ENCODE results near the gene THOP1. TPM values are rescaled to one million over a fixed set of nuclear protein-coding genes. Genes with fewer than 3 reads are reported as not detected.

THOP1 gene
- total RNA-seq, 1 experiment from 2014 or later = 134 TPM

DNA sequence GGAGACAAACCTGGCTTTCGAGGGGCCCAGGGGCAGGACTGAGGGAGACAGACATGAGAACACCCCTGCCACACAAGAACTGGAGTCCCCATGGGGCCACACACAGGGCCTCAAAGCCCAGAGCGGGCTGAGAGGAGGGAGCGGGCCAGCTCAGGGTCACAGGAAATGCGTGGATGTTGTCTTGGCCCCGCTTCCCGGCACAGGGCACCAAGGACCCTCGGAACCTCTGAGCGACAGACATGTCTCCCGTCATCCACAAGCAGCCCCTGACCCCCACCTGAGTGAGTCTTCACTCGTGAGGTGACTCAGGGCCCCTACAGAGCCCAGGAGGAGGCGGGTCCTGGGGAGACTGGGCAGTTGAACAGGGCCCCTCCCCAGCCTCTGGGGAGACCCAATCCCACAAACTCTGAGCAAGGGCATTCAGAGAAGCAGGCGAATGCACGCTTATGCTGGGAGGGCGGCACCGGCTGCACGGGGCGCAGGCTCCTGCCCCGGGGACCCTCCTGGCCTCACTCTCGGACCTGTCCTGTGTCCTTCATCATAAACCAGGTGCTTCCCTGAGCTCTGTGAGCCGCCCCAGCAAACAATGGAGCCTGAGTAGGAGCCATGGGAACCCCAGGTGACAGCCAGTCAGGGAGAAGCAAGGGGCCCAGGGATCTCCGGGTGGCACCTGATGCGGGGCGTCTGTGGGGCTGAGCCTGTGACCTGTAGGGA, 22.4 kb upstream of the THOP1 start:
- no peak for DNase-seq (ENCODE audit: low read depth)

DNA sequence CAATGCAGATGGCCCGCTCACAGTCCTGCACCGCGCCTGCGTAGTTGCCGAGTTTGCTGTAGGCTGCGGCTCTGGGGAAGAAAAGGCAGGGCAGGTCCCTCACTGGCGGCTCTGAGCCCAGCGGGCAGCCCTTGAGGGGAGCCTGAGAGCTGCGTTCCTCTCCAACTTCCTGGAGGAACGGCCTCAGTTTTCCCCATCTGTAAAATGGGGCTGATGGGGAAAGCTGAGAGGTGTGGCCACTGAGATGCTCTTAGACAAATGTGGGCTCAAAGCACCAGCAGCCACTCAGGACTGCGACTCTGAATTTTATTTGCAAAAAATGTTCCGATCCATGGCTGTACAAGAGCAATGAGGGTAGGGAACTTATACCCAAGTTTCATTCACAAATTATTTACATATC, 21.6 kb upstream of the THOP1 start:
- DNase-seq (ENCODE audit: low read depth) = no peak

DNA sequence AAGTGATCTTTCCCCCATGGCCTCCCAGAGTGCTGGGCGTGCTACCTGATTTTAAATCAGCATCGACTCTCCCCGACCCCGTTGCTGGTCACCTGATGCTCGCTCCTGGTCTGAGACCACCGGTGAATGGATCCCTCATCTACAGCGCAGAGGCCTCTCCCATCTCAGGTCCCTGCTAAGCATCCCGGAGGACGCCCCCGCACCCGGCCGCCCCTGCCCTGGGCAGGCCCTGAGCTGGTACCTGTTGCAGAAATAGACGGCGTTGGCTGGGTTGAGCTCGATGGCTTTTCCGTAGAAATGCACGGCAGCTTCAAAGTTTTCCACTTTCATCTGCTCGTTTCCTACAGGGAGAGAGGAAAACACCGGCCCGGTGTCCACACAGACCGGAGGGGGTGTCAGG, 20.4 kb upstream of the THOP1 start:
- DNase-seq (ENCODE audit: low read depth) = no peak

DNA sequence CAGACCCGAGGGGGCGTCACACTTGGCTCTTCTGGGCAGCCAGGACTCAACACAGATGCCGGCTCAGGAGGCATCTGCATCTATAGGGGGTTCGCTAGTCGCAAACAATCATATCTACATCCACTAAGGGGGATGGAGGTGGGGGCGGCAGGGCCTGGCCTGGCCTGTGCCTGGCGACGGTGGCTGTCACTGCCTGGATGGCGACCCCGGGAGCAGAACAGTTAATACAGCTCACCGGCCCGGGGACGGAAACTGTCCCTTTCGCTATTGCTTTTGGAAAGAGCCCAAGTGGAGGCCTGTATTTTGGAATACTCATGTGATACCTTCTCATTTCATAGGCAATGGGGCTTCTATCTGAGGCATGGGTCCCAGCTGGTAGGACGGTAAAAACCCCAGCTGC, 19.9 kb upstream of the THOP1 start:
- no peak for DNase-seq (ENCODE audit: low read depth)

DNA sequence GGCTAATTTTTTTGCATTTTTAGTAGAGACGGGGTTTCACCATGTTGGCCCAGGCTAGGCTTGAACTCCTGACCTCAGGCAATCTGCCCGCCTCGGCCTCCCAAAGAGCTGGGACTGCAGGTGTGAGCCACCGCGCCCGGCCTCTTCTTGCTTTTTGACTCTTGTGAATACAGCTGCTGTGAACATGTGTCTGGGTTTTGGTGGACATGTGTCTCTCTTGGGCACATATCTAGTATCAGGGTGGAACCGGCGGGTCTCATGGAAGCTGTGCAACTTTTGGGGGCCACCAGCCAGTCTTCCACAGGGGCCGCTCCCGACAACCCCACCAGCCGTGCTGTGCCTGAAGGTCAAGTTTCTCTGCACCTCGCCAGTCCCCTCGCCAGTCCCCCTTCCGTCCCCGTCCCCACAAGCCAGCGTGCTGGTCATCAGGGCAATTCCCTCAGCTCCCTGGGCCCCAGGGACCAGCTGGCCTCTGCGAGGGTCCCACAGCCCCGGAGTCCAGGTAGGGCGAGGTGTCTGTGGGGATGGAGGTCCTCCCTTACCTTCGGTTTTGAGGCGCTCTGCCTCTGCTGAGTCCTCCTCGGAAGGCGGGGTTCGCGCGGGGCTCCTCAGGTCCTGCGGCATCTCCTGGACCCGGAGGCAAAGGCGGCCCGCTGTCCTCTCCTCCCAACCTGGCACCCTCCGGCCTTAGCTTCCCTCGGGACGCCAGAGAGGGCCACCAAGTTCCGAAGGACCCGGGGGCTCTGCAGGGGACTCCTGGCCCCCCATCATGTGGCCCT, 18.5 kb upstream of the THOP1 start:
- no peak for DNase-seq (ENCODE audit: low read depth)

DNA sequence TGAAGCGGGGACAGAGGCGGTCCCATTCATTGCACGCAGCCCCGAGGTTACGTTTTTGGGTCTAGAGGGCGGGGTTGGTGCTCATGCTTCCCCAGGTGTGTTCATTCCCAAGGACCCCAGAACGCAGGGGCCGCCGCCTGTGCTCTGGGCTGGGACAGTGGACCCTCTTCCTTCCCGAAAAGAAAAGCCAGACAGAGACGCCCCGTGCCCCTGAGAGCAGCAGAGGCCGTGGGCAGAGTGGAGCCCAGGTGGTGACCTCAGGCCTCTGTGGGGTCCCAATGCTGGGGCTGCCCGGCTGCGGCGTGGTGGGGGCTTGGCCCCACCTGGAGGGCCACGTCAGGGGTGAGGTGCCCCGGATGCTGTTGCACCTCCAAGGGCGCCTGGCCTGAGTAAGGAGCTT, 17.6 kb upstream of the THOP1 start:
- no peak for DNase-seq (ENCODE audit: low read depth)

DNA sequence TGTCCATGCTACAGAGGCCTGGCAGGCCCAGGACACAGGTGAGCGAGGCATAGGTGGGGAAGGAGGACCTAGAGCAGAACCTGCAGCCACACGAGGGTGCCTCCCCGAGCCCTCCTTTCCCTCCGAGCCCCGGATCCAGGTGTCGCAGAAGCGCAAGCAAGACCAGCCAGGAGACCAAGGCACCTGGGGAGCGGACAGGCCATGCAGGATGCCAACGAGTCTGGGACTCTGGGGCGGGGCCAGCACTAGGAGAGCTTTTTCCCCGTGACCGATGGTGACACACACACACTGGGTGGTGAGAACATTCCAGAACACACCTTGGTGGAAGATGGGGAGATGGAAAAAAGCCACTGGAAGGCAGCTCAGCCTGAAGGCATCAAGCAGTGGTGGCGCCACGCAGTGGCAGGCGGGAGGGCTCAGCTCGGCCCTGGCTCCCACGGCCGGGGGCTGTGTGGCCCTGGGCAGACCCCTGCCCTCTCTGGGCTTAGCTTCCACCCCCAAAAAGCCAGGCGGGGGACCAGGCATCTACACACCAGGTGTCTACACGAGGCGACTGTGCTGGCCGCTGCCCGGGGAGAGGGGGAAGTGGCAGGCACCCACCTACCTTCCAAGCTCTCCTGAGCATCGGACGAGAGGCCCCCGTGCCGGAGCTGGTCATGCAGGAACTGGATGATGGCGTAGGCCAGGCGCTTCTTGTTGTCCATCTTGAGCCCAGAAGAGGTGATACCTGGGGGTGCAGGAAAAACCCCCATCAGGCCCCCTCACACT, 16.8 kb upstream of the THOP1 start:
- DNase-seq (ENCODE audit: low read depth) = no peak

DNA sequence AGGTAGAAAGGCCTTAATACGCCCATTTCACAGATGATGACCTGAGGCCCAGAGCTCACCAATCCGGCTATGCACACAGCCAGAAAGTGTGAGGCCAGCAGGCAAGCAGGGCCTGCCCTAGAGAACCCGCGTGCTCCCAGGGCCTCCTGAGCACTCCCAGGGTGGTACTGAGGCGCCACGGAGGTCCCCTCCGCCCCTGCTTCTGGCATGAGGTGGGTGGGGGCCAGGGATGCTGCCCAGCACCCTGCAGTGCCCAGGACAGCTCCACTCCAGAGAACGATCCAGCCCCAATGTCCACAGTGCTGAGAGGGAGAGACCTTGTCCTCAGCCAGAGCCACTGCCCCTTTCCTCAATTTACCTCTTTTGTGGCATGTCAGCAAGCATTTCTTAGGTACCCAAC, 16.1 kb upstream of the THOP1 start:
- no peak for DNase-seq (ENCODE audit: low read depth)

DNA sequence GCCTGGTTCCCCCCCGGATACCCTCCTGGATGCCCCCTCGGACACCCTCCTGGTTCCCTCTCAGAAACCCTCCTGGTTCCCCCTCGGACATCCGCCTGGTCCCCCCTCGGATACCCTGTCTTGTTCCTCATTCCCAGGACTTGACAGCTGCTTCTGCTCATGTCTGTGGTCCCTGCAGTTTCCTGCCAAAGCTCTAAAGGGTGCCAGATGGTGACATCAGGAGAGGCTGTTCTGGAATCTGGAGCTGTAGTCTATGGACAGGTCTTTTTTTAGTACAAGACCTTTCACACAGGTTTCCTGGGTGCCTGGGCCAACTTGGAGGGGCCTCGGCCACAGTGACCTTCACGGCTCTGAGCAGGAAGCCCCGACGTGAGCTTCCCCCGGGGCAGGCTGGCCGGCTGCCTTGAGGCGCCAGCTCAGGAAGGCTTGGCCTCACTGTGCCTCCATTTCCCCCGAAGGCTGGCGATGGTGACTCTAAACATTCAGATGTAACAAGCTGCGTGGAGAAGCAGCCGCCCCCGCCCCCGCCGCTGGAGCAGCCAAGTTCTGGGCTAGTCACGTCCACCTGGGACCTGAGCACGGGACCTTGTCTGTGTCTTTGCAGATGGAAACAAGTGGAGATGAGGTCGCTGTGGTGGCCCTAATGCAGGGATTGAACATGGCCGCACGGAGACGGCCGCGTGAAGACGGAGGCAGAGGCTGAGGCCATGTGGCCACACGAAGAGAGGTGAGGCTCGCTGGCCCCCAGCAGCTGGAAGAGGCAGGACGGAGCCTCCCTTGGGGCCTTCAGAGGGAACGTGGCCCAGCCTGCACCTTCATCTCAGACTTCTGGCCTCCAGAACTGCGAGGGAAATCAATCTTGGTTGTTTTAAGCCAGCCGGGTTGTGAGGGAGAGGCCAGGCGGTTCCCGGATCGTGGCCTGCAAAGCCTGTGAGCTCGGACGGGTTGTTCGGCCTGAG, 15.0 kb upstream of the THOP1 start:
- no peak for DNase-seq (ENCODE audit: low read depth)

DNA sequence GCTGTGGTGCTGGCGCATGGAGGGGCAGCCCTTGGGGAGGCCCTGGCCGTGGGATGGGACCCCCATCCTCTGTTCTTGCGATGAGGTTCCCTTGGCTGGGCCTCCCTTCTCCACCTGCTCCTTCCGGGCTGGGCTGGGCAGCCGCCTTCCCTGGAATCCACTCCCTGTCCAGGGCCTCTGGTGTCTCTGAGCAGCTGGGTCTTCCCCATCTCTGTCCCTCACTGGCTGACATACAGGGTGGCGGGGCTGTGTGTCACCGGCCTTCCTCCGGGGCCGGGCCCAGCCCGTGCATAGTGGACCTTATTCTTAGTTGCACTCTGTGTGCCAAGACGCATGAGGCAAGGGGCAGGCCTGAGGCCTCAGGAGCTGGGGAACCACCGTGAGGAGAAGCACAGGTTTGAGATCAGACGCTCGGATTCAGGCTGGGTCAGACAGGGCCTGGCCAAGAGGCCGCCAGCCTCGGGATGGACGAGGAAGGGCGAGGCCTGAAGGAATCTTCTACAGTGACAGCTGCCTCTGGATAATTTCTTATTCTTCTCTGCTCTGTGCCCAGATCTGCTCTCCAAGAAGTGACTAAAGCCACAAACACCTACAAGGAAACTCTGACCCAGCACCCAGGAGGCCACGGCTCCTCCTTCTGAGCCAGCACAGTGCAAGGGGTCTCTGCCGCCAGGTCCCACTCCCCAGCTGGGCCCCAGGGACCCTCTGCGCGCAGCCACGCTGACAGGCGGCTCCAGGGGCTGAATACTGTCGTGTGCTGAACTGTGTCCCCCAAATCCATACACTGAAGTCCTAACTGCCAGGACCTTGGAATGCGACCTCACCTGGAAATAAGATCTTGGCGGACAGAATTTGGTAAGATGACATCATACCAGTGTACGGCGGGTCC, 13.3 kb upstream of the THOP1 start:
- DNase-seq (ENCODE audit: low read depth) = no peak

DNA sequence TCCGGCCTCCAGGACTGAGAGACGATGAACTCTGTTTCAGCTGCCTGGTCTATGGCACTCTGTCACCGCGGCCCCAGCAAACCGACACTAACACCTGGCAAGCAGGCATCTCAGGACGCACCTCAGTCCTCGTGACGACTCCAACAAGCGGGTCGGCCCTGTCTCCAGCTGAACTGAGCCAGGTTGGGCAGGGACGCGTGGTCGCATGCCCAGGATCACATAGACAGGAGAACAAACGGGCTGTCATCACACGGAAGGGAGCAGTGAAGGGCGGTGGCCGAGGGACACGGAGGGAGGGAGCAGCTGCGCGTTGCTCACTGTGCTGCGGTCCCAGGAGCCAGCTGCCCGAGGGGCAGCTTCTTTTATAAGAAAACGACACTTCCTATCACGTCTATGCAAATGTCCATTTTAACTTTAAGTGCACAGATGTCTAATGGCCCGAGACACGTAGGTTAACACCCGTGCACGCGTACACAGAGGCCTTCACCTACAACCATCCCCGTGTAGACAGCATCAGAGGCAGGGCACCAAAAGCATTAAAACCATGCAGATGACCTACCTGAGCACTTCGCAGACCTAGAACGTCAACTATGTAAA, 11.1 kb upstream of the THOP1 start:
- DNase-seq (ENCODE audit: low read depth) = no peak

DNA sequence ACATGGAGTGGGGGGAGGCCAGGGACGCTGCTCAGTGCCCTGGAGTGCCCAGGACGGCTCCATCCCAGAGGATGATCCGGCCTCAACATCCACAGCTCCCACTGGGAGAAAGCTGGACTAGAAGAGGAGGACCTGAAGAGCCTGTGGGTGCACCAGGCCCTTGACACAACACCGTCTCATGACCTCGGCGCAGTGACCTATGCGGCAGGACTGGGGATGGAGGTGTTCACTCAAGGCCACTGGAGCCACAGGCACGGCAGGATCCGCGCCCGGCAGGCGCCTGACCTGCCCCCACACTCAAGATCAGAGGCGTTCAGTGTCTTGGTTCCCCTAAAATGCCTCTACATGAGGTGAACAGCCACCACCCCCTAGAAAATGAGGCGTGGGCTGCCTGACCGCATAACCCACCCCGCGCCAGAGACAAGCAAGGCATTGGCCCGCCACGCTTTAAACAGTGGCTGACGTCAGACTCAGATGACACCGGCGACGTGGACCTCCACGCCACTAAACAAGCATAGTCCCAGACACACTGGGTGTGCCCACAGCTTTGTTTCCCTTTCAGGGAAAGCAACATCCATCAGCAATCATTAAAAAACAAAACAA, 10.2 kb upstream of the THOP1 start:
- no peak for DNase-seq (ENCODE audit: low read depth)

DNA sequence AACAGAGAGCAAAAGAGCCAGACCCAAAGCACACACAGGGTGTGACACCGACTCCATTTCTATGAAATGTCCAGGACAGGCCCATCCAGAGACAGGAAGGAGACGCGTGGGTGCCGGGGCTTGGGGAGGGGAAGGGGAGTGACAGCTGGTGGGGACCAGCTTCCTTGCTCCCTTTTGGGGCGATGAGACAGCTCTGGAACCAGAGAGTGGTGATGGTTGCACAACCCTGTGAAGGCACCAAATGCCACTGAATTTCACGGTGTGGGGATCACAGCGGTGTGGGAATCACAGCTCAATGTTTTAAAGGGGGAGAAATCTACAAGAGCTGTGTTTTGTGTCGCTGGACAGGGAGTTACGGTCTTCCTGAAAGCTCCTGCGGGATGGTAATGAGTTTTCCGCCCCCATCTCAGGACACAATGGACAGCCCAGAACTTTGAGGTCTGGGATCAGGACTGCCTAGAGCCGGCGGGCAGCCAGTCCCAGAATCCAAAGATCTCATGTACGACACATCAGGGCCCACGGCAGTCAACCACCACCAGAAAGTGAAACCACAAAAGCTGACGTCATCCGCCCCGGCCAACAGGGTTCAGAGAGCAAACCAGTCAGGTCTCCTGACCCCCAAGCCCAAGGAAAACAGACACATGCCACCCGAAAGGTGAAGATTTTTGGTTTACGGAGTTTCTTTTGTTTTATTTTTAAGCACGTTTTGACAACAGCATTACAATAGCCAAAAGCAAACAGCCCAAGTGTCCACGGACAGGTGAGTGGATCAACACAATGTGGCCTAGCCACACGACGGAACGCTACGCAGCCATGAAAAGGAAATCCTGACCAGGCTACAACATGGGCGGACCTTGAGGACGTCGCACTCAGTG, 9.5 kb upstream of the THOP1 start:
- DNase-seq (ENCODE audit: low read depth) = peak; percentile 81

DNA sequence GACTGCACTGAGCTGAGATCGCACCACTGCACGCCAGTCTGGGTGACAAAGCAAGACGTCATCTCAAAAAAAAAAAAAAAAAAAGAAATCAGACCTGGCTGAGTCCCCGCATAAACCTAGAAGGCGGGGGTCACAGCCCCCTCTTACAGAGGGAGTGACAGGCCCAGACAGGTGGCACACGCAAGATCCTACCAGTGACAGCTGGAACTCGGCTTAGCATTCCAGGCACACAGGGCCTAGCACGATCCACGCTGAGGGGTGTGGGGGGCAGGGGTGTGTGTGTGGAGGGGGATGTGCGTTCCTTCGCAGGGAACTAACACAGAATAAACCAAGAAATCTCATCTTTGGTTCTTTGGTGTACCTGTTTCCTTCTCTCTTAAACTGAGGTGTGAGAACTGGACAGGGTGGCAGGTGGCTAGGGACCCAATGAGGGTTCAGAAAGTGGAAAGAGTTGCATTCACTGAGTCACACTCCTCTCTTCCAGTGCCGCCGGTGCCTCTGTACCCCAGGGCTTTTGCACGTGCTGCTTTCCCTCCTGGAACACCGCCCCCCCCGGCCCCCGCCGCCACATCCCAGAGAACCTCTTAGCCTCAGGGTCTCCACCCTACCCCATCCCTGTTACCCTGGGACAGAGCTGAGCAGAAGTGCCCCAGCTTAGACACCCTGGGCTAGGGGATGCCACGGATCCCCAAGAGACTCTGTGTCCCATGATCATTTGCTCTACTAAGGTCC, 7.2 kb upstream of the THOP1 start:
- DNase-seq (ENCODE audit: low read depth) = no peak

DNA sequence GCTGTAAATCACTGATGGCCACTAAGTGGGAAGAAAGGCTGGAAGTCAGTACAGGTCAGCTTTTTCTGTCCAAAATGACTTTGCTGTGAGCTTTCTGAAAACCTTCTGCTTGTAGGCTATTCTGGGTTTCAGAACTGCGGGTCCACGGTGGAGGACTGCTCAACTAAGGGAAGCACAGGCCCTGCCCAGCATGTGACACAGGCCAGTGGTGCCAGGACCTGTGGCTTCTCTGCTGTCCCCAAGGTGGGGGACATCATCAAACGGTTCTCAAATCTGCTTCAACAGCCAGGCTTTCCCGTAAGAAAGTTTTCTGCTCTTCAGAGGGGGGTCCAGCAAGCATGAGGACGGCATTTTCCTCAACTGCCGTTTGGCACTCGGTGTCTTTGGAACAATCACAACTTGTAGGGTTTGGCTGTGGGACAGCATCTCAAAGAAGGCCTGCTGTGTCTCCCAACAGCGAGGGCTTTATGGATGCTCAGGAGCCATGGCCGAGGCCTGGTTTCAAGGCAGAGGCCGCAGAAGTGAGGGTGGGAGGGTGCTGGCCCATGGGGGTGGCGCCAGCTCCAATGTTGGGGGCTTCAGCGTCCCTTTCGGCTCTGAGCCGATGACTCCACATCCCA, 6.1 kb upstream of the THOP1 start:
- DNase-seq (ENCODE audit: low read depth) = no peak

DNA sequence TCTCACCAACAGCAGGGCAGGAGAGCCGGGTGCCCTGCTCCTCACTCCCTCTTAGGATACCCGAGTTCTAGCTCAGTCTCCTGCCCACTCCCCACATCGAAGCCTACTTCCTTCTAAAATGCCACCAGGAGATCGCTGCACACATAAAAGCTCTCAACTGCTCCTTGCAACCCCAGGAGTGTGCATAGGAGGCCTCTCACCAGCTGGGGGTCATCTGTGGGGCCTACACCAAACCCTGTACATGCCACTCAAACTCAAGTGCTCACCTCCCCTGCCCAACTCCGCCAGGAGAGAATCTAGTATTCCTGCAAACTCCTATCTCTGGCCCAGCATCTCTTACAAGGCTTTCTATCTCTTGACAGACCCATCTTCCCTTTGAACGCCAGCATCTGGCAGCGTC, 5.0 kb upstream of the THOP1 start:
- no peak for DNase-seq (ENCODE audit: low read depth)

DNA sequence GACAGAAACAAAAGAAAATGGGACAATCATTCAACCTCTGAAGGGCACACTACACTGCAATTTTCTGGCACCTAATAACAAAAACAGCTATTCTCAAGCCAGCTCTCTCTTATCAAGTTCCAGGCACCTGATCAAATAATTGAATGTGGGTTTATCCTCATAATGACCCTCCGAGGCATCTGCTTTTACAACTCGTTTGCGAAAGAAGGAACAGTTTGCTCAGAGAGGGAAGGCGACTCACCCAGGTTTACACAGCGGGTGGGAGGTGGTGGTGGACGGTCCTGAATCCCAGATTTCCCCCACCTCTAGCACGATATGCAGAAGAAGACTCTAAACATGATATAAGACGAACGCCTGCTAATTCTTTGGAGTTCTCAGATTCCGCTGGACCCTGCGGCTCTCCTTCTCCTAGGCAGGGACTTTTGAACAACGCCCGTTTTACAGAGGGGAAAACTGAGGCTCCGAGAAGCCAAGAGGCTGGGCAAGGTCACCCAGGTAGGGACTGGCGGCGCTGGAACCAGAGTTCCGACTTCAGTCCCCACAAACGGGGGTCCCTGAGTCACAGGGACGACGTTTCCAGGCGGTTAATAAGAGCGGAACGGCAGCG, 2.9 kb upstream of the THOP1 start:
- DNase-seq (ENCODE audit: low read depth) = peak; percentile 10

Measured in M059J (cell line).